Measurements from ENCODE around the gene GPSM1.

GPSM1 gene, protein sequence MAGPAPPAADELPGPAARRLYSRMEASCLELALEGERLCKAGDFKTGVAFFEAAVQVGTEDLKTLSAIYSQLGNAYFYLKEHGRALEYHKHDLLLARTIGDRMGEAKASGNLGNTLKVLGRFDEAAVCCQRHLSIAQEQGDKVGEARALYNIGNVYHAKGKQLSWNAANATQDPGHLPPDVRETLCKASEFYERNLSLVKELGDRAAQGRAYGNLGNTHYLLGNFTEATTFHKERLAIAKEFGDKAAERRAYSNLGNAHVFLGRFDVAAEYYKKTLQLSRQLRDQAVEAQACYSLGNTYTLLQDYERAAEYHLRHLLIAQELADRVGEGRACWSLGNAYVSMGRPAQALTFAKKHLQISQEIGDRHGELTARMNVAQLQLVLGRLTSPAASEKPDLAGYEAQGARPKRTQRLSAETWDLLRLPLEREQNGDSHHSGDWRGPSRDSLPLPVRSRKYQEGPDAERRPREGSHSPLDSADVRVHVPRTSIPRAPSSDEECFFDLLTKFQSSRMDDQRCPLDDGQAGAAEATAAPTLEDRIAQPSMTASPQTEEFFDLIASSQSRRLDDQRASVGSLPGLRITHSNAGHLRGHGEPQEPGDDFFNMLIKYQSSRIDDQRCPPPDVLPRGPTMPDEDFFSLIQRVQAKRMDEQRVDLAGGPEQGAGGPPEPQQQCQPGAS

DNA sequence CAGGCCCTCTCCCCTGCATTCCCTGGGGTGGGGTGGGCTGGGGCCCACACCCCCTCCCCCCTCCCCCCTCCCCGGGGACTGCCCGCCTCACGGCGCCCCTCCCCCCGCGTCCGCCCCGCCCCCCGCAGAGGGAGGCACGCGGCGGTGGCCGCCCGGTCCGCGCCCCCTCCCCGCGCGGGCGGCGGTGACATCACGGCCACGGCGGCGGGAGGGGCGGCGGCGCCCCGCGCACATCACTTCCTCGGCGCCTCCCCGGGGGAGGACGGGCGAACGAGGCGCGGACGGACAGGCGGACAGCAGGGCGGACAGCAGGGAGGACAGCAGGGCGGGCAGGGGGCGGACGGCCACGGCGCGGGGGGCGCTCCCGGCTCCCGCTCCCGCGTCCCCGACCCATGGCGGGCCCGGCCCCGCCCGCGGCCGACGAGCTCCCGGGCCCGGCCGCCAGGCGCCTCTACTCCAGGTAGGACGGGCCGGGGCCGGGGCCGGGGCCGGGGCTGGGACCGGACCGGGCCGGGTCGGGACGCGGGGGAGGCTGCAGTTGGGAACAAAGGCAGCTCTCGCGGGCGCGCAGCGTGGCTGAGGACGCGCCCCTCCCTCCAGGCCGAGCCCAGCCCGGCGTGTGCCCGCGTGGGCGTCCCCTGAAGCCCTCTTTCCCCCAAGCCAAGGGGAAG lies at the start of gene GPSM1:
TSS of gene GPSM1 (plus strand) at position 236 of the 671 bp plus-strand sequence. CDS start at position 393, 157 bp downstream.
- DNase-seq: peak; percentile 53

- DNase-seq: no peak
These were observed 49.6 kb upstream of the GPSM1 start for GRCh38 chr9:136277746-136278145.

GRCh38 chr9:136278221-136278620 lies 49.1 kb upstream of the GPSM1 start:
- no peak for DNase-seq

- no peak for DNase-seq
These were observed 48.4 kb upstream of the GPSM1 start for GRCh38 chr9:136278894-136279293.

- no peak for DNase-seq
These were observed 47.9 kb upstream of the GPSM1 start for GRCh38 chr9:136279471-136279870.

DNA sequence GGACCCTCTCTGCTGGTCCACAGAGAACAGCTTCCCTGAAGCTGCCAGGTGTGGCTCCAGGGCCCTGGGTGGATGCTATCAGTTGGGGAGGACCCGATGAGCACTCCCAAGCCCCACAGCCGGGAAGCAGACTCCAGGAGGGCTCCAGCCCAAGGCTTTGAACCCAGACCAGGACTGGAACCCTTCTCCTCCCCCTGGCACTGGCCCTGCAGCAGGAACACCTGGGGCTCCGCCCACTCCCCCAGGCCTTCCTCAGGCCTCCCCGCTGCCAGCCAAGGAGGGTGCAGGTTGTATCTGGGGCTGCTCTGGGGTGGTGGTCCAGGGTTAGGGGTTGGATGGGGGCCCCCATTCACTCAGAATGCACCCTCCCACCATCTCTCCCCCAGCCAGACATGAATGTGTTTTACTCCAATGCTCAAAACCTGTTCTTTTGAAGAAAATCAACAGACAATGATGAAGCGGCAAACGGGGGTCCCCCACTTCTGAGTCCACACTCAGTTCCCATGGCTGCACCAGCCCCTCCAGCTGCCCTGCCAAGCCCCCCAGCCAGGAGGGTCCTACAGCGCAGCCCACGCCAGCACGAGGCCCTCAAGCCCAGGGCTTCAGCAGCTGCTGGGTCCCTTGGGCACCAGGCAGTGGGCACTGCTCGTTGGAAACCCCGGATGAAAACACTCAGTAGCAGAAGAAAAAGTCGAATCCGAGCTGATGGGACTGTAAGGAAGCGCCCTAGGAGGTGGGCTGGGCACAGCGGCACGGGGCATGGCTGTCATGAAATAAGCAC lies 46.6 kb upstream of the GPSM1 start:
- no peak for DNase-seq

GRCh38 chr9:136281421-136282271 lies 45.7 kb upstream of the GPSM1 start:
- no peak for DNase-seq

DNA sequence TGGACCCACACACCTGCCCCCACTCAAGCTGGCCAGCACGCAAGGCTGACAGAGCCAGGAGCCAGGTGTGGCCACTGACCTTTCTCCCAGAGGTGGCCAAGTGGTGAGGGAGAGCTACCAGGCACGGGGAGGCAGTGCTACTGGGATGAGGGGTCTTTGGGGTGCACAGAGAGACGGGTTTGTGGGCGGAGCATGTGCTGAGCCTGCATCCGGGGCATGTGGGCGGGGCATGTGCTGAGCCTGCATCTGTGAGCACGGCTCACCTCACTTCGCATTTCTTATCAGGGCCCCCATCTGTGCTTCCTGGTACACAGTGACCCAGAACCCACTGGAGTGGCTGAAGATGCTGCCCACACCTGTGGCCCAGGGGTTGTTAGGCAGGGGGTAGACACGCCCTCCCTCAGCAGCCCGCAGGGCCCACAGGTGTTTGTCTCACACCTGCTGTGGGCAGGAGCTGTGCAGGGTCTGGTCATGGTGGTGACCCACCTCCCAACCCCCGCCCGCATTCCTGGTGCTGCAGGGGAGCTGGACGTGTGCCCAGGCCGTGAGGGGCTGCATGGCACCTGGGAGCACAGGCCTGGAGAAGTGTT lies 45.0 kb upstream of the GPSM1 start:
- peak; percentile 29 for DNase-seq

GRCh38 chr9:136283291-136284235 lies 43.8 kb upstream of the GPSM1 start:
- peak; percentile 76 for DNase-seq

- no peak for DNase-seq
These were observed 43.0 kb upstream of the GPSM1 start for GRCh38 chr9:136284311-136284710.

DNA sequence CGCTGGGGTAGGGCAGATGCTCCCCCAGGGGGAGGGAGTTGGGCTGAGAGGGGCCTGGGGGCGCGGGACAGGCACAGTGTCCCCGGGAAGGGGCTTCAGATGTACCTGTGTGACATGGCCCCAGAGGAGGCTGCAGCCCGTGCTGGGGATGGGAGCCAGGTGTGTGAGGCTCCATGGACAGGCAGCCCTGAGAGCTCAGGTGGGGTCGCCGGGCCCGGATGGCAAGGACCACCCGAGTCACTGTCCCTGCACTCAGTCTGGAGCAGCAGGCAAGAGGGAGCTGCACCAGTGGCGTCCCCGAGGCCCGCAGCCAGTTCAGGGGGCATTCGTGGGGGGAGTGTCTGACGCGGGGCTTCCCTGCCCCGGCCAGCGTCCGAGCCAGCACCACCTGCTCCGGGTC lies 42.4 kb upstream of the GPSM1 start:
- no peak for DNase-seq

- DNase-seq: no peak
These were observed 41.6 kb upstream of the GPSM1 start for GRCh38 chr9:136285501-136286358.

DNA sequence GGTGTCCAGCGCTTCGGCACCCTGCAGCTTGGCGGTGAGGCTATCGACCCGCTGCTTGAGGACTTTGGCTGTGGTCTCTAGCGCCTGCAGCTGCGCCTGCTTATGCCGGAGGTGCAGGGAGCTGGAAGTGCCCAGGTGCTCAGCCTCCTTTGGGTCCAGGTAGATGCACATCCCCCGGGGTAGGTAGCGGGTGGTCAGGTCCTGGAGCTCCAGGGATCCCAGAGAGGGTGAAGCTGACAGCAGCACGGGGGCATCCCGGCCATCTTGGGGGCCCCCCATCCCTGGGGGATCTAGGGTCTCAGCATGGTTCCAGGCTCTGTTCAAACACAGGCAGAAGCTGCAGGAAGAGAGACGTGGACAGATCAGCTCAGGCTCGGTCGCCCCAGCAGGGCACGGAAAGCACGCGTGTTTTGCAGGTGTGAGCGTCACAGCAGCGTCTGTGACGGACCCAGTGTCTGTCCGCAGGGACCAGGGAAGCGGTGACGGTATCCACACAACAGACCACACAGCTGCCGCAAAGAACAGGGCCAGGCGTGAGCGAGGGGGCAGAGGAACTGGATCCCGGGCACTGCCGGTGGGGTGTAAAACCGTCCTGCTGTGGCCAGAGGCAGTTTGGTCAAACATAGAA lies 40.9 kb upstream of the GPSM1 start:
- DNase-seq: no peak

DNA sequence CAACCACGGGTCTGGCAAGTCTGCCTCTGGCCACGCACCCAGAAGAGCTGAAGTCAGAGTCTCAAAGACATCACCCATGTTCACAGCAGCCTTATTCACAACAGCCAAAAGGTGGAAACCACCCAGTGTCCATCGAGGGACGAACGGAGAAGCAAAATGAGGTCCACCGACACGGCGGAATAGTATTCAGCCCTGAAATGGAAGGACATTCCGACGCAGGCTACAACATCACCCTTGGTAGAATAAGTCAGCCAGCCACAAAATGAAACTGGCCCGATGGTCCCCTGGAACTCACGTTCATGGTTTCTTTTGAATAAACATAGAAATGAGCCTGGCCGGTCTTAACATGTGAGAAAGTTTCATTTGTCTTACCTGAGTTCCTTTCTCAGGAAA lies 40.4 kb upstream of the GPSM1 start:
- DNase-seq: no peak

GRCh38 chr9:136287960-136288753 lies 39.2 kb upstream of the GPSM1 start:
- DNase-seq: no peak

GRCh38 chr9:136289651-136290507 lies 37.5 kb upstream of the GPSM1 start:
- DNase-seq: no peak

GRCh38 chr9:136290508-136291000 lies 36.8 kb upstream of the GPSM1 start:
- DNase-seq: no peak

Data from CD4-positive, alpha-beta T cell treated with Interleukin-15 for 1 hour (primary cell).